HUES6 (cell line): ENCODE results near the gene ARHGEF10L.

Source experiments
- H3K27ac ChIP-seq: 2 replicates; pipeline ENCODE4 v1.7.0; 2013; ENCODE audit warnings: low read depth, mild to moderate bottlenecking, low read length, inconsistent platforms
- H3K27me3 ChIP-seq: 2 replicates; pipeline ENCODE4 v1.6.1; 2013; ENCODE audit warnings: low read length; ENCODE audit not compliant: control insufficient read depth, insufficient read depth
- H3K36me3 ChIP-seq: 2 replicates; pipeline ENCODE4 v1.6.1; 2013; ENCODE audit warnings: low read length; ENCODE audit not compliant: control insufficient read depth, insufficient read depth
- H3K4me1 ChIP-seq: 2 replicates; pipeline ENCODE4 v1.6.1; 2013; ENCODE audit warnings: low read length; ENCODE audit not compliant: control insufficient read depth, insufficient read depth
- H3K4me3 ChIP-seq: 2 replicates; pipeline ENCODE4 v1.5.1; 2013; ENCODE audit warnings: low read depth, low read length
- H3K9ac ChIP-seq: one replicate; pipeline ENCODE4 v1.6.1; 2013; ENCODE audit warnings: mild to moderate bottlenecking, low read length
- H3K9me3 ChIP-seq: 2 replicates; pipeline ENCODE4 v1.6.1; 2013; ENCODE audit warnings: low read depth, low read length; ENCODE audit not compliant: control insufficient read depth, insufficient read depth

The ARHGEF10L gene

DNA sequence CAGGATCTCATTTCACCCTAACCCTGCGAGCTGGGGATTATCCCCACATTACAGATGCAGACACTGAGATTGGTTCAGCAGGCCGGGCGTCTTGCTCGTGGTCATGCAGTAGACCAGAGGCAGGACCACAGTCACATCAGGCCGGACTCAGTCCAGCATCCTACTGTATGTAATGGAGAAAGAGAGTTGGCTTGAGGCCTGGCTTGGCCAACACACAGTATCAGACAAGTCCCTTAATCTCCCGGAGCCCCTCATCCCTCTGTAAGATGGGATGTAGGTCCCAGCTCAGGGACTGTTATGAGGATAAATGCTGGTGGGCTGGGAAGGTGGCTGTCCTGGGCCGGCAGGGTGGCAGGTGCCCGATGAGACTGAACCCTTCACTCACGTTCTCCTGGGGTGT is 149.5 kb downstream of the ARHGEF10L start:
- Histone ChIP-seq H3K9ac (no peak overlapping the region), H3K4me1 (peaks cover 24% of the 10 kb centered on the region), H3K4me3 (no peak overlapping the region), H3K27ac (no peak overlapping the region), H3K27me3 (no peaks in the 10 kb centered on the region), H3K36me3 (peaks cover 20% of the 10 kb centered on the region), H3K9me3 (no peaks in the 10 kb centered on the region)

DNA sequence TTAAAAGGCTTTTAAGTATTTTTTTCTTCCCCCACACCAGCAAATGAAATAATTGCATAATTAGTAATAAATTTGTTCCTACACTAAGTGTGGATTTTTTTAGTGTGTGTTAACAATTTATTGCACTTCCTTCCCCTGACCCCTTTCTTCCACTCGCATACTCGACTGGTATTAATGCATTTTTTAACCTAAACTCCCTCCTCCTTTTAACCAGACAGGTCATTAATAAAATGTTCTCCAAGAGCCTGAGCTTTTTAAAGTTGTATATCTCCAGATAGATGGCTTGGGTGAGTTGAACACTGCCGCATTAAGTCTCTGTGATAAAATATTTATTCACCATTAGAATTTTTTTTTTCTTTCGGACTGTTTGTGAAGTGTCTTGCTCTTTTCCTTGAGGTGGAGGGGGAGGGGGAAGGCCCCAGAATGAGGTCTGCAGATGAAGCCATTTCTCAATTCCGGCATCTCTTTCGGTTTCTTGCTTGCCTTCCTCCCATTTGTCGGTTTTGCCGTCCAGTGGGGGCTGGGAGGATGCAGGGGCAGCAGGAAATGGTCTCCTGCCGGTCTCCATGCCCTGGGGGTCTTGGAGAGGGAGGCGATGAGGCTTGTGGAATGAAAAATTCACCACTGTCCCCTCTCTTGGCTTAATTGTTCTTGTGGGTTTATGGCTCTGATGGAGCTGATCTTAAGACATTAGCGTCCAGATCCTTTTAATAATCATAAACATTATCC is 151.6 kb downstream of the ARHGEF10L start:
- peaks cover 18% of the 10 kb centered on the region for H3K4me1 ChIP-seq
- peaks cover 26% of the 10 kb centered on the region for H3K36me3 ChIP-seq
- H3K9me3 ChIP-seq, result no peaks in the 10 kb centered on the region
- H3K27me3 ChIP-seq, result no peaks in the 10 kb centered on the region
- H3K27ac ChIP-seq, result no peak overlapping the region
- no peak overlapping the region for H3K4me3 ChIP-seq
- no peak overlapping the region for H3K9ac ChIP-seq

DNA sequence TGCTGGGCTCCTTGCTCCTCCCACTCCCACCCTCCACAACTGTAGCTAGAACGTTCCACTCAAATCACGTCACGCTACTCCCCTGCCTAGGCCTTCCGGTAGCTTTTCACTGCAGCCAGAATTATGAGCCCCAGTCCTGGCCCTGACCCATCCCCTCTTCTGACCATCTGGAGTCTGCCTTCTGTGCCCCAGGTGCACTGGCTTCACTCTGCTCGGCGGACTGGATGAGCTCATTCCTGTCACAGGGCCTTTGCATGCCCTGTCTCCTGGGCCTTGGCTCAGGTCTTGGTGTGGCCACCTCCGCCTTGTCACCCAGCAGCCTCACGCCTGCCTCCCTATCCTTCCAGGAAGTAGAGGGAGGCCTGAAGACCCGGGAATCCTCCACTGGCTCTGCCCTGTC is 153.1 kb downstream of the ARHGEF10L start:
- H3K9me3 ChIP-seq, result no peaks in the 10 kb centered on the region
- peaks cover 23% of the 10 kb centered on the region for H3K4me1 ChIP-seq
- no peak overlapping the region for H3K27ac ChIP-seq
- H3K36me3 ChIP-seq, result peaks cover 26% of the 10 kb centered on the region
- no peak overlapping the region for H3K4me3 ChIP-seq
- no peaks in the 10 kb centered on the region for H3K27me3 ChIP-seq
- no peak overlapping the region for H3K9ac ChIP-seq

DNA sequence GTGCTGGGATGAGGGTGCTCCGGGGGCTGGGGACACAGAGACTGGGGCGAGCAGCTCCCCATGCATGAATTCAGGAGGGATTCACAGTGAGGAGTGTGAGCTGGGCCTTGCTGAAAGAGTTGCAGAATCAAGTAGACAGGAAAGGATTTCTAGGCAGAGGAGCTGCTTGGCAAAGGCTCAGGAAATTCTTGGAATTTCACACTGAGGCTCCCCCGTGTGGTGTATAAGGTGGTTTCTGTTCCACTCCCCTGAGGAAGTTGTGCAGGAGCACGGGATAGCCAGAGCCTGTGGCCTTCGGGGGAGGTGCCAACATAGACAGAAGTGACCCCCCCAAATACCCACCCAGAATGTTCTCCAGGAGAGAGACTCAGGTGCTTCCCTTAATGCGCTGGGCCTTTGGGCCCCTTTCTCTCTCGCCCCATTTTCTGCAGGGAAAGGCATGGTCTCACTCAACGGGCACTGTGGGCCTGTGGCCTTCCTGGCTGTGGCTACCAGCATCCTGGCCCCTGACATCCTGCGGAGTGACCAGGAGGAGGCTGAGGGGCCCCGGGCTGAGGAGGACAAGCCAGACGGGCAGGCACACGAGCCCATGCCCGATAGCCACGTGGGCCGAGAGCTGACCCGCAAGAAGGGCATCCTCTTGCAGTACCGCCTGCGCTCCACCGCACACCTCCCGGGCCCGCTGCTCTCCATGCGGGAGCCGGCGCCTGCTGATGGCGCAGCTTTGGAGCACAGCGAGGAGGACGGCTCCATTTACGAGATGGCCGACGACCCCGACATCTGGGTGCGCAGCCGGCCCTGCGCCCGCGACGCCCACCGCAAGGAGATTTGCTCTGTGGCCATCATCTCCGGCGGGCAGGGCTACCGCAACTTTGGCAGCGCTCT is 157.2 kb downstream of the ARHGEF10L start:
- H3K4me1 ChIP-seq, result peaks cover 17% of the 10 kb centered on the region
- no peak overlapping the region for H3K27ac ChIP-seq
- no peak overlapping the region for H3K9ac ChIP-seq
- H3K9me3 ChIP-seq, result no peaks in the 10 kb centered on the region
- H3K4me3 ChIP-seq, result no peak overlapping the region
- H3K36me3 ChIP-seq, result peaks cover 12% of the 10 kb centered on the region; the same call in 1 of the 2 replicates
- H3K27me3 ChIP-seq, result no peaks in the 10 kb centered on the region

DNA sequence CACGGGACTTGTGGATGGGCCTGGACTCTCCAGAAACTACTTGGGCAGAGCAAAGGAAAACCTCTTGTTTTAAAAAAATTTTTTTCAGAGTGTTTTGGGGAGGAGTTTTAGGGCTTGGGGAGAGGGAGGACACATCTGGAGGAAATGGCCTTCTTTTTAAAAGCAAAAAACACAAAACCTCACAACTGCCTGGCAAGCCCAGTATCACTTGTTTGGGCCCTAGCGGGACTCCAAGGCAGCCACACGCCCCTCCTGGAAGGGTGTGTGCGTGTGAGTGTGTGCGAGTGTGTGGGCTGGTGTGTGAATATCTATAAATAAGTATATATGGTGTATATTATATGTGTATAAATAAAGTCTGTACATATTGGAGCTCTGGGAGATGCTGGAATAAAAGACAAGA is 158.0 kb downstream of the ARHGEF10L start:
- H3K4me1 ChIP-seq, result peaks cover 14% of the 10 kb centered on the region; the same call in 1 of the 2 replicates
- no peaks in the 10 kb centered on the region for H3K27me3 ChIP-seq
- no peak overlapping the region for H3K27ac ChIP-seq
- H3K4me3 ChIP-seq, result no peak overlapping the region
- peaks cover 12% of the 10 kb centered on the region; the same call in 1 of the 2 replicates for H3K36me3 ChIP-seq
- H3K9ac ChIP-seq, result no peak overlapping the region
- H3K9me3 ChIP-seq, result no peaks in the 10 kb centered on the region

DNA sequence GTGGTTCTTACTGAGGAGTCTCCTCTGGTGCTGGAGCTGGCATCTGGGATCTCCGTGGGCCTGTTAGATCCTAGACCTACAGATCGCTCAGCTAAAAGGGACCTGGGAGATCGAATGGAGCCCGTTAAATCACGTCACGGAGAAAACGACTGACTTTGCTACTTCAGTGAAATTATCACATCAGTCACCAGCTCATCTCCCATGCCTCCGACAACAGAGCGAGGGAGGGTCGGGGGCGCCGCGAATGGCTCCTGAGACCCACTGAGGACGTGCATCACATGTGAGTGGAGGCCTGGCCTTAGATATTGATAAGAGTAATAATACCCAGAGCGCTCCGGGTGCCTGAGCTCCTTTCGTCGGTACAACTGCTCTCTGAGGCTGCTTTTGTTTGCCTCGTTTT is 160.1 kb downstream of the ARHGEF10L start:
- no peaks in the 10 kb centered on the region for H3K9me3 ChIP-seq
- peaks cover 12% of the 10 kb centered on the region; the same call in 1 of the 2 replicates for H3K36me3 ChIP-seq
- no peak overlapping the region for H3K4me3 ChIP-seq
- no peaks in the 10 kb centered on the region for H3K27me3 ChIP-seq
- H3K4me1 ChIP-seq, result peaks cover 17% of the 10 kb centered on the region; the same call in 1 of the 2 replicates
- H3K27ac ChIP-seq, result no peak overlapping the region
- H3K9ac ChIP-seq, result no peak overlapping the region

DNA sequence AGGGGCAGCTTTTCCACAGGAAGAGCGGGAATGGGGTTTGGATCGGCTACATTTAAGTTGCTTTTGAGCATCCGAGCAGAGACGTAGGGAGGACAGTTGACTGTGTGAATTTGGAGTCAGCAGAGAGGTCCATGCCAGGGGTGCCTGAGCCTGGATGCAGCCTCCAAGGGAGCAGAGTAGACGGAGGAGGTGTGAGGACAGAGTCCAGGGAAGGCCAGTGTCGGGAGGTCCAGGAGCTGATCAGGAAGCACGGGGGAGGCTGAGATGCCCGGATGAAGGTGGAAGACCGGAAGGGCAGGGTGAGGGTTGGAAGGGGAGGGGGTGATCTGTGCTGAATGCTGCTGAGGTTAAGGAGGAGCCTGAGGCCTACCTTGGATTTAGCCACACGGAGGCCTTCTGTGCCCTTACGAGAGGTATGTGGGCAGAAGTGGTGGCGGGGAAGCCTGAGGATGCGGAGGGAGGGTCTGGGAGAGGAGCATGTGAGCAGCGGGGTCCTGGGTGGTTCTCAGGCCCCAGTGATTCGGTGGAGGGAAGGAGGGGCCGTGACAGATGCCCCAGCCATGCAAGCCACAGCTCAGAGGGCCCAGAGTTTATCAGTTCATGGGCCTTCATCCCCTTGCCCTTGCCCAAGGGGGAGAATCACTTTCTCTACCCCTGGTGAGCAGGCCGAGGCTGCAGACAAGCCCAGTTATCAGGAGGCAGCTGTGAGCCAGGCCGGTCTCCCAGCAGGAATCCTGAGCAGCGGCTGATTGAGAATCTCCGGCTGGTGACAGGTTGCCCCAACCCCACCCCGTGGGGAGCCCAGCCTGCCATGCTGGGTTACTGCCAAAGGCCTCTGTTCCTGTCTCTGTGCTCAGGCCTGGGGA is 161.7 kb downstream of the ARHGEF10L start:
- peaks cover 3% of the 10 kb centered on the region; the same call in 1 of the 2 replicates for H3K27me3 ChIP-seq
- no peak overlapping the region for H3K9ac ChIP-seq
- H3K27ac ChIP-seq, result no peak overlapping the region
- H3K36me3 ChIP-seq, result 0 out of 2 replicates have a peak, but pooled peaks cover 6% of the 10 kb centered on the region
- peaks cover 16% of the 10 kb centered on the region; the same call in 1 of the 2 replicates for H3K4me1 ChIP-seq
- H3K9me3 ChIP-seq, result no peaks in the 10 kb centered on the region
- H3K4me3 ChIP-seq, result no peak overlapping the region

DNA sequence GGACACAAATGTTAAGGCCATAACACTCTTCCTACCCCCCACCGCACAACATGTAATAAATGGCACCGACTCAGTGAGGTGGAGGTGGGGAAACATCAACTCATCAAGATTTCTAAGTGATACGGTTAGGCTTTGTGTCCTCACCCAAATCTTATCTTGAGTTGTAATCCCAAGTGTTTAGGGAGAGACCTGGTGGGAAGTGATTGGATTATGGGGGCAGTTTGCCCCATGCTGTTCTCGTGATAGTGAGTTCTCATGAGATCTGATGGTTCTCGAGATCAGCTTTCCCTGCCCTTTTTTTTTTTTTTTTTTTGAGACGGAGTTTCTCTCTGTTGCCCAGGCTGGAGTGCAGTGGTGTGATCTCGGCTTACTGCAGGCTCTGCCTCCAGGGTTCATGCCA is 164.7 kb downstream of the ARHGEF10L start:
- Histone ChIP-seq H3K27ac (no peak overlapping the region), H3K36me3 (no peaks in the 10 kb centered on the region), H3K9ac (no peak overlapping the region), H3K27me3 (peaks cover 4% of the 10 kb centered on the region; the same call in 1 of the 2 replicates), H3K9me3 (no peaks in the 10 kb centered on the region), H3K4me3 (no peak overlapping the region), H3K4me1 (peaks cover 12% of the 10 kb centered on the region; the same call in 1 of the 2 replicates)

DNA sequence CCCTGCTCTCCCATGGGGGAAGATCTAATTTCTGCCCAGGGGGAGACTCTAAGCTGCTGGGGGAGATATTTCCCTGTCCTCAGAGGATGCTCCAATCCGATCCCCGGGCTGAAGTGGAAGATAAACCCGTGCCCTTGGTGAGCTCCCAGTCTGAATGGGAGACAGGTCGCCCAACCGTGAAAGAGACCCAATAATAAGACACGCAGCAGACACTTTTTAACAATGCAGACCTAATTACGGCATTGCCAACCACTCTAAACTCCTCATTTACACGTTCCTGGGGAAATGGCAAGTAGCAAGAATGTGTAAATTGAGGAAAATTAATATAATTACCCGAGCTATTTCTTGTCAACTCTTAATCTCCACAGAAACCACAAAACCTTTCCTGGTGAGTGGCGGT is 166.9 kb downstream of the ARHGEF10L start:
- Histone ChIP-seq H3K4me3 (no peak overlapping the region), H3K27me3 (peaks cover 4% of the 10 kb centered on the region; the same call in 1 of the 2 replicates), H3K27ac (no peak overlapping the region), H3K9me3 (peaks cover 19% of the 10 kb centered on the region), H3K9ac (no peak overlapping the region), H3K36me3 (no peaks in the 10 kb centered on the region), H3K4me1 (peaks cover 5% of the 10 kb centered on the region; the same call in 1 of the 2 replicates)

DNA sequence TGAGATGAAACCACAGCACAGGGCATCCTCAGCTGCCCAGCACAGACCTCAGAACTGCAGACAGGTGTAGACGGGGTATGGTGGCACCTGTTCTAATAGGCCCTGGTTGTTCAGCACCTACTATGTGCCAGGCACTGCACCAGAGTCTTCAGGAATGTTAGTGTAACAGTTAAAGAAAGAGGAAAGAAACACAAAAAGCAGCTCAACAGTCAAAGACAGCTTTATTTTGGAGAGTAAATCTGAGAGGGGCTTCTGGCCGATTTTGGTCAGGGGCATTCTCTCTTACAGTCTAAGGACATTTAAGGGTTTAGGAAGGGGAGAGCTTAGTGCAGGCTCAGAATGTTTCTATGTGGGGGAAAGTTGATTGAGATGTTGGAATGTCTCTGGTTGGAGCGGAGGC is 170.5 kb downstream of the ARHGEF10L start:
- H3K36me3 ChIP-seq, result no peaks in the 10 kb centered on the region
- H3K9me3 ChIP-seq, result peaks cover 22% of the 10 kb centered on the region
- no peak overlapping the region for H3K9ac ChIP-seq
- H3K4me1 ChIP-seq, result no peaks in the 10 kb centered on the region
- H3K27me3 ChIP-seq, result peaks cover 4% of the 10 kb centered on the region; the same call in 1 of the 2 replicates
- no peak overlapping the region for H3K27ac ChIP-seq
- no peak overlapping the region for H3K4me3 ChIP-seq
